HepG2 (cell line): ENCODE measurements around the gene PLXNB2. TPM values are rescaled to one million over a fixed set of nuclear protein-coding genes. Genes with fewer than 3 reads are reported as not detected.
A peak's percentile ranks its signal among the peaks of the same experiment; 100 is the strongest.

Source experiments
- EEA1 ChIP-seq: sonication (generic); formaldehyde crosslinking; IDR thresholded peaks from 2 replicates; pipeline ENCODE4 v1.5.1; 2020; ENCODE audit warnings: mild to moderate bottlenecking, missing genetic modification reagents, borderline replicate concordance
- EHMT2 ChIP-seq: fragments of 200-600 bp; sonication (generic); IDR thresholded peaks from 2 replicates; pipeline ENCODE4 v1.7.0; 2017; ENCODE audit warnings: antibody characterized with exemption, low read depth, low read length, borderline replicate concordance
- ERF ChIP-seq: IDR thresholded peaks from 2 replicates; pipeline ENCODE4 v1.6.1; 2018; ENCODE audit warnings: missing biosample characterization, missing genetic modification reagents
- GRHL1 ChIP-seq: sonication (generic); formaldehyde crosslinking; conservative IDR thresholded peaks from 2 replicates; pipeline ENCODE4 v1.8.0; 2022; ENCODE audit warnings: missing genetic modification reagents
- IKZF5 ChIP-seq: IDR thresholded peaks from 2 replicates; pipeline ENCODE4 v1.6.1; 2018; ENCODE audit warnings: missing genetic modification reagents, mild to moderate bottlenecking, missing compliant biosample characterization
- ISX ChIP-seq: sonication (generic); formaldehyde crosslinking; conservative IDR thresholded peaks from 2 replicates; pipeline ENCODE4 v1.5.0; 2020; ENCODE audit warnings: missing genetic modification reagents
- KLF11 ChIP-seq: IDR thresholded peaks from 2 replicates; pipeline ENCODE4 v1.6.1; 2016; ENCODE audit warnings: missing compliant biosample characterization
- MLLT10 ChIP-seq: sonication (generic); formaldehyde crosslinking; IDR thresholded peaks from 2 replicates; pipeline ENCODE4 v1.4.0; 2020; ENCODE audit warnings: missing genetic modification reagents
- NPAS2 ChIP-seq: sonication (generic); formaldehyde crosslinking; IDR thresholded peaks from 2 replicates; pipeline ENCODE4 v1.8.0; 2022; ENCODE audit warnings: mild to moderate bottlenecking, missing genetic modification reagents, borderline replicate concordance
- NR2F6 ChIP-seq, 2 experiments: IDR thresholded peaks; 2 replicates each; pipeline ENCODE4 v1.6.1; 2016; ENCODE audit warnings: antibody characterized with exemption in 1 of 2, mild to moderate bottlenecking in 1 of 2
- PBX3 ChIP-seq: sonication (generic); formaldehyde crosslinking; IDR thresholded peaks from 2 replicates; pipeline ENCODE4 v1.8.1; 2023; ENCODE audit warnings: missing genetic modification reagents, inconsistent platforms, borderline replicate concordance
- SALL2 ChIP-seq: sonication (generic); formaldehyde crosslinking; IDR thresholded peaks from 2 replicates; pipeline ENCODE4 v1.8.1; 2023; ENCODE audit warnings: mild to moderate bottlenecking, missing genetic modification reagents, inconsistent platforms
- SMARCC2 ChIP-seq: fragments of 450-650 bp; IDR thresholded peaks from 2 replicates; pipeline ENCODE4 v1.6.1; 2017; ENCODE audit warnings: antibody characterized with exemption, mild to moderate bottlenecking
- SMC3 ChIP-seq: IDR thresholded peaks from 2 replicates; pipeline ENCODE4 v1.6.1; 2011; ENCODE audit warnings: low read length, improper control_type of control experiment
- SNRNP70 ChIP-seq: fragments of 200-400 bp; formaldehyde crosslinking; IDR thresholded peaks from 2 replicates; pipeline ENCODE4 v1.6.1; 2017; ENCODE audit warnings: mild to moderate bottlenecking, low read depth, low read length, moderate library complexity
- TEAD3 ChIP-seq: optimal IDR thresholded peaks from 2 replicates; pipeline ENCODE3; 2016; ENCODE audit warnings: borderline replicate concordance
- U2AF1 ChIP-seq: fragments of 200-400 bp; formaldehyde crosslinking; optimal IDR thresholded peaks from 2 replicates; pipeline ENCODE3; 2017; ENCODE audit warnings: mild to moderate bottlenecking, low read depth, low read length
- YEATS2 ChIP-seq: sonication (generic); formaldehyde crosslinking; IDR thresholded peaks from 2 replicates; pipeline ENCODE4 v1.4.0; 2020; ENCODE audit warnings: missing genetic modification reagents, borderline replicate concordance
- ZNF20 ChIP-seq: sonication (generic); formaldehyde crosslinking; IDR thresholded peaks from 2 replicates; pipeline ENCODE4 v1.4.0; 2020; ENCODE audit warnings: mild to moderate bottlenecking, moderate library complexity, missing genetic modification reagents
- ZNF292 ChIP-seq: sonication (generic); formaldehyde crosslinking; IDR thresholded peaks from 2 replicates; pipeline ENCODE4 v1.8.1; 2022; ENCODE audit warnings: mild to moderate bottlenecking, low read depth, missing genetic modification reagents, borderline replicate concordance
- ZNF605 ChIP-seq: sonication (generic); formaldehyde crosslinking; IDR thresholded peaks from 2 replicates; pipeline ENCODE4 v1.8.0; 2022; ENCODE audit warnings: mild to moderate bottlenecking, missing genetic modification reagents
- ZNF674 ChIP-seq: sonication (generic); formaldehyde crosslinking; IDR thresholded peaks from 2 replicates; pipeline ENCODE4 v1.5.0; 2020; ENCODE audit warnings: low read depth, mild to moderate bottlenecking, missing genetic modification reagents
- ZNF747 ChIP-seq: sonication (generic); formaldehyde crosslinking; IDR thresholded peaks from 2 replicates; pipeline ENCODE4 v1.8.1; 2023; ENCODE audit warnings: missing genetic modification reagents, mild to moderate bottlenecking, borderline replicate concordance
- ZNF891 ChIP-seq: sonication (generic); formaldehyde crosslinking; IDR thresholded peaks from 2 replicates; pipeline ENCODE4 v1.5.0; 2020; ENCODE audit warnings: mild to moderate bottlenecking, missing genetic modification reagents
- ZSCAN30 ChIP-seq: sonication (generic); formaldehyde crosslinking; IDR thresholded peaks from 2 replicates; pipeline ENCODE4 v1.5.0; 2020; ENCODE audit warnings: mild to moderate bottlenecking, missing genetic modification reagents
- polyA plus RNA-seq, 8 experiments: library from polyadenylated mRNA; depleted of rRNA in 3 of 8; stranded (reverse) in 7 of 8; unstranded in 1 of 8; fragments of >200 nt; fragmentation: Illumina TruSeq in 4 of 8; extraction: Trizol in 4 of 8; gene quantifications; 2 replicates each; pipeline versions ENCODE4 v1.2.1 to v1.2.3, GENCODE V29; 2011 to 2016; ENCODE audit warnings: low read depth in 4 of 8, missing spikeins in 1 of 8, mixed read lengths in 1 of 8; ENCODE audit not compliant: insufficient read depth in 1 of 8
- total RNA-seq, 5 experiments: library from RNA; depleted of rRNA; stranded (reverse); fragments of >200 nt; fragmentation: Illumina TruSeq; extraction: Trizol; gene quantifications; 2 replicates each; pipeline ENCODE4 v1.2.3, GENCODE V29; 2016; ENCODE audit warnings: low read depth in 1 of 5
- TF ChIP-seq, protein P1 (sequence below): sonication (generic); formaldehyde crosslinking; conservative IDR thresholded peaks from 2 replicates; pipeline ENCODE4 v1.4.0; 2020; ENCODE audit warnings: missing genetic modification reagents

Gene PLXNB2
- total and polyA plus RNA-seq, 2 of the 13 experiments (the other 11 are each of a cell fraction or from before 2014, with no cell fraction given) = 32.6 to 68.9 TPM

- 0 out of 2 replicates have a peak, but pooled peaks have one; percentile 31 for TF ChIP-seq EEA1
- TF ChIP-seq, protein P1, sequence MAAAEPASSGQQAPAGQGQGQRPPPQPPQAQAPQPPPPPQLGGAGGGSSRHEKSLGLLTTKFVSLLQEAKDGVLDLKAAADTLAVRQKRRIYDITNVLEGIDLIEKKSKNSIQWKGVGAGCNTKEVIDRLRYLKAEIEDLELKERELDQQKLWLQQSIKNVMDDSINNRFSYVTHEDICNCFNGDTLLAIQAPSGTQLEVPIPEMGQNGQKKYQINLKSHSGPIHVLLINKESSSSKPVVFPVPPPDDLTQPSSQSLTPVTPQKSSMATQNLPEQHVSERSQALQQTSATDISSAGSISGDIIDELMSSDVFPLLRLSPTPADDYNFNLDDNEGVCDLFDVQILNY = peak; percentile 60; the same call in 1 of the 2 replicates
- no peak for TF ChIP-seq TEAD3 (CRISPR knock-in tag)
- TF ChIP-seq ZNF674 (CRISPR knock-in tag) = no peak
- TF ChIP-seq EHMT2 = peak; percentile 63
- peak; percentile 84; the same call in 1 of the 2 replicates for TF ChIP-seq ZNF20 (CRISPR knock-in tag)
- no peak for TF ChIP-seq SMARCC2
- TF ChIP-seq SNRNP70 = no peak
- peak; percentile 70; the same call in 1 of the 2 replicates for TF ChIP-seq YEATS2 (CRISPR knock-in tag)
- TF ChIP-seq ZNF891 (CRISPR knock-in tag) = peak; percentile 40; the same call in 1 of the 2 replicates
- peak; percentile 77; the same call in 1 of the 2 replicates for TF ChIP-seq PBX3 (CRISPR knock-in tag)
- no peak for TF ChIP-seq GRHL1 (CRISPR knock-in tag)
- no peak for TF ChIP-seq NR2F6 (IDR thresholded peaks at IDR 0.05)
- peak; percentile 57; the same call in 1 of the 2 replicates for TF ChIP-seq NR2F6 (CRISPR knock-in tag; IDR thresholded peaks at IDR 0.05)
- peak; percentile 71; the same call in 1 of the 2 replicates for TF ChIP-seq IKZF5 (CRISPR knock-in tag)
- TF ChIP-seq ERF (CRISPR knock-in tag) = peak; percentile 86
- peak; percentile 96; the same call in 1 of the 2 replicates for TF ChIP-seq KLF11 (CRISPR knock-in tag)
- TF ChIP-seq NPAS2 (CRISPR knock-in tag) = no peak
- peak; percentile 56; the same call in 1 of the 2 replicates for TF ChIP-seq ZNF605
- TF ChIP-seq MLLT10 = no peak
- 0 out of 2 replicates have a peak, but pooled peaks have one; percentile 70 for TF ChIP-seq ISX (CRISPR knock-in tag)
- TF ChIP-seq ZSCAN30 (CRISPR knock-in tag) = no peak
- no peak for TF ChIP-seq ZNF292
- peak; percentile 79; the same call in 1 of the 2 replicates for TF ChIP-seq SALL2 (CRISPR knock-in tag)
- TF ChIP-seq U2AF1 = no peak
- no peak for TF ChIP-seq SMC3
- TF ChIP-seq ZNF747 (CRISPR knock-in tag) = 0 out of 2 replicates have a peak, but pooled peaks have one; percentile 33
Measured at GRCh38 chr22:50270666-50271394, 36.6 kb downstream of the PLXNB2 start (continued).
